Colonic mucosa (tissue), 4 donors: ENCODE data around the gene DLG2. TPM values are rescaled to one million over a fixed set of nuclear protein-coding genes. Genes with fewer than 3 reads are reported as not detected.

ENCODE experiments used
- DNase-seq: peaks from one replicate; pipeline ENCODE4 v3.0.0-alpha.2; 2020
- H3K27ac ChIP-seq: fragments of 200-600 bp; one replicate; pipeline ENCODE4 v1.8.0; 2021
- H3K27me3 ChIP-seq: fragments of 200-600 bp; one replicate; pipeline ENCODE4 v1.8.0; 2021
- H3K36me3 ChIP-seq: fragments of 200-600 bp; one replicate; pipeline ENCODE4 v1.8.0; 2021
- H3K4me1 ChIP-seq: fragments of 200-600 bp; one replicate; pipeline ENCODE4 v1.8.0; 2021; ENCODE audit warnings: mild to moderate bottlenecking
- H3K4me3 ChIP-seq: fragments of 200-600 bp; one replicate; pipeline ENCODE4 v1.8.0; 2021
- H3K9ac ChIP-seq, 2 donors: one replicate each; pipeline ENCODE4 v1.7.0; 2013; ENCODE audit warnings: control low read depth in 2 of 2, low read depth in 2 of 2, low read length in 2 of 2
- H3K9me3 ChIP-seq: fragments of 200-600 bp; one replicate; pipeline ENCODE4 v1.8.0; 2021
- intact Hi-C: fragments of 100-400 bp; cut with DNase I; formaldehyde crosslinking; loops from one replicate; pipeline ENCODE4 v1.14.1; 2022
- total RNA-seq, 2 donors: library from RNA; stranded (reverse); fragmentation: NEBNext Ultra II Directional in 1 of 2; extraction: Animal tissue kit (Norgen Biotek cat#: 25700) in 1 of 2; gene quantifications; one replicate each; pipeline ENCODE4 v1.2.1, GENCODE V29; 2021
- TF ChIP-seq, protein P1 (sequence below): fragments of 200-600 bp; IDR thresholded peaks from one replicate; pipeline ENCODE4 v1.8.0; 2022; ENCODE audit warnings: antibody characterized with exemption, mild to moderate bottlenecking
- donor health status: healthy.
- donor health status: DM: no; HTN: no; CAD: no.
- donor health status: DM: no; HTN: no; CAD: no.

The DLG2 gene
- total RNA-seq, 2 donors from 2014 or later, result 1.4 to 3.3 TPM

DNA sequence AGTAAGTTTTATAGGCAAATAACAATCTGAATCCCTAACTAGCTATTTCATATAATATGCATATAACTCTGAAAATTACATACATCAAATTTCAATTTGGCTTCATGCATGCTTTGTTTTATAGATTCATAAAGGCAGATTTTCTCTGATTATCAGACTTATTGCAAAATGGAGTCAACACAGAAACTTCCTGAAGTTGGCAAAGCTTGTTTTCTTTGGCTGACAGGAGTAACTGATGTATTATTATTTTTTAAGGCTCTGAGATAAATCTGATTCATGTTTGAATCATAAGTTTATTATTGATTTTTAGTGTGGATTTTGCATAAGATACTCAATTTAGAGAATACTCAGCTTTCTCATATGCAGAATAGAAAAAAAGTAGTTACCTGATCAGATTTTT lies 1984.6 kb downstream of the DLG2 start:
- H3K9me3 ChIP-seq, result no peaks in the 10 kb centered on the region
- H3K9ac ChIP-seq, result no peak overlapping the region
- no peaks in the 10 kb centered on the region for H3K4me1 ChIP-seq
- intact Hi-C loops, result no loop called here
- H3K27me3 ChIP-seq, result no peaks in the 10 kb centered on the region
- H3K27ac ChIP-seq, result no peak overlapping the region
- no peak overlapping the region for H3K4me3 ChIP-seq
- H3K36me3 ChIP-seq, result no peaks in the 10 kb centered on the region
- TF ChIP-seq, protein P1, sequence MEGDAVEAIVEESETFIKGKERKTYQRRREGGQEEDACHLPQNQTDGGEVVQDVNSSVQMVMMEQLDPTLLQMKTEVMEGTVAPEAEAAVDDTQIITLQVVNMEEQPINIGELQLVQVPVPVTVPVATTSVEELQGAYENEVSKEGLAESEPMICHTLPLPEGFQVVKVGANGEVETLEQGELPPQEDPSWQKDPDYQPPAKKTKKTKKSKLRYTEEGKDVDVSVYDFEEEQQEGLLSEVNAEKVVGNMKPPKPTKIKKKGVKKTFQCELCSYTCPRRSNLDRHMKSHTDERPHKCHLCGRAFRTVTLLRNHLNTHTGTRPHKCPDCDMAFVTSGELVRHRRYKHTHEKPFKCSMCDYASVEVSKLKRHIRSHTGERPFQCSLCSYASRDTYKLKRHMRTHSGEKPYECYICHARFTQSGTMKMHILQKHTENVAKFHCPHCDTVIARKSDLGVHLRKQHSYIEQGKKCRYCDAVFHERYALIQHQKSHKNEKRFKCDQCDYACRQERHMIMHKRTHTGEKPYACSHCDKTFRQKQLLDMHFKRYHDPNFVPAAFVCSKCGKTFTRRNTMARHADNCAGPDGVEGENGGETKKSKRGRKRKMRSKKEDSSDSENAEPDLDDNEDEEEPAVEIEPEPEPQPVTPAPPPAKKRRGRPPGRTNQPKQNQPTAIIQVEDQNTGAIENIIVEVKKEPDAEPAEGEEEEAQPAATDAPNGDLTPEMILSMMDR, result no peak
- no peak for DNase-seq

- Histone ChIP-seq H3K27me3 (no peaks in the 10 kb centered on the region), H3K4me3 (no peak overlapping the region), H3K4me1 (no peaks in the 10 kb centered on the region), H3K27ac (no peak overlapping the region), H3K9me3 (no peaks in the 10 kb centered on the region), H3K9ac (no peak overlapping the region), H3K36me3 (no peaks in the 10 kb centered on the region)
- DNase-seq, result no peak
- TF ChIP-seq, protein P1, result no peak
- intact Hi-C loops, result no loop called here
These were observed 1985.6 kb downstream of the DLG2 start for GRCh38 chr11:83641511-83641910.

DNA sequence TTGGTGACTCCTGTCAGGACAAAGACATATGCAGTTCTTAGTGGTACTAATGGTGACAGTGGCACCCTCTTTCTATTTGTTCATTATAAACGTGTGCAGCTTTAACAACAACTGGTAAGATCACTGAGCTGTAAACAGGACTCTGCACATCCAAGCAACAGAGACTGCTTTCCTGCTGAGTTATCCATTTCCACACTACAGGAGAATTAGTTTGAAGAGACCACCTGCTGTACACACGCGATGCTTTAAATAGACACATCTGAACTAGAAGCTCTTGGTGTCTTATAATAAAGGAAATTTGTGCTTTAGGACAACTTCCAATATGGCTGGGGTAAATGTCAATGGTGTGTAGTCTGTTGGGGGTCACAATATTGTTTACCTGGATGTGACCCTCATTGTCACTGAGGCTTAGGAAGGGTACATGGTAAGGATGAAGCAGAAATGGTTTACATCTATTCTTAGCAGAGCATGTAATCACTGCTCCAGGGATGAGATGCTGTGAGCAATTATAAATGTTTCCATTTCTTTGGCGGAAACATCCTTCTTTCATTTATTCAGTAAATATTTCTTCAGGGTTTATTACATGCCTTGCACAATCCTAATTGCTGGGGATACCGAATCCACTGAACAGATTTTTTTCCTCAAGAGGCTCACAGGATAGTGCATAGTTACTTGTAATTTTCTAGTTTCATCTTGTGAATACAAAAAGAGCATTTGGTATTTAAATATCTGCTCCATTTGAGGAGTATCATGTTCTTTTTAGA lies 1987.0 kb downstream of the DLG2 start:
- no peak for DNase-seq
- Histone ChIP-seq H3K27me3 (no peaks in the 10 kb centered on the region), H3K4me1 (no peaks in the 10 kb centered on the region), H3K9ac (no peak overlapping the region), H3K4me3 (no peak overlapping the region), H3K36me3 (no peaks in the 10 kb centered on the region), H3K9me3 (no peaks in the 10 kb centered on the region), H3K27ac (no peak overlapping the region)
- TF ChIP-seq, protein P1, result no peak
- intact Hi-C loops, result no loop called here

DNA sequence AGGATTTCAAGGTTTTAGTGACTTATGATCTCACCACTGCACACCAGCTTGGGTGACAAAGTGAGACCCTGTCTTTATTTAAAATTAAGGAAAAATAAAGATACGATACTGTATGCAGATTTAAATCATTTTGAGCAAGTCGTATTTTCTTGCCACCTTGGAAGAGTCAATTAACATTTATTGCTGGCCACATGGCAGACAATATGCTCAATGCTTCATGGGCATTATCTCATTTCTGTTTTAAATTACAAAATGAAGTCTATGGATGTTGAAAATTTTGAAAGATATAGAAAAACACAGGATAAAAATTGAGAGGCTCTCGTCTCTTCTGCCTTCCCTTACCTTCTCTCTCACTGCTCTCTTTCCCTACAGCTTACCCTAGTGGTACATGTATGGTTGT lies 1992.0 kb downstream of the DLG2 start:
- Histone ChIP-seq H3K9me3 (no peaks in the 10 kb centered on the region), H3K27ac (no peak overlapping the region), H3K4me3 (no peak overlapping the region), H3K4me1 (no peaks in the 10 kb centered on the region), H3K9ac (no peak overlapping the region), H3K36me3 (no peaks in the 10 kb centered on the region), H3K27me3 (no peaks in the 10 kb centered on the region)
- no peak for DNase-seq
- TF ChIP-seq, protein P1, result no peak
- intact Hi-C loops, result no loop called here

- intact Hi-C loops, result no loop called here
- no peak overlapping the region for H3K9ac ChIP-seq
- no peak overlapping the region for H3K4me3 ChIP-seq
- no peak for DNase-seq
- H3K36me3 ChIP-seq, result no peaks in the 10 kb centered on the region
- no peaks in the 10 kb centered on the region for H3K27me3 ChIP-seq
- TF ChIP-seq, protein P1, result no peak
- no peaks in the 10 kb centered on the region for H3K4me1 ChIP-seq
- no peaks in the 10 kb centered on the region for H3K9me3 ChIP-seq
- H3K27ac ChIP-seq, result no peak overlapping the region
These were observed 1996.9 kb downstream of the DLG2 start for GRCh38 chr11:83630211-83630610.
